Bronchial epithelial cell (primary cell): ENCODE results near the gene C1QTNF3. TPM values are rescaled to one million over a fixed set of nuclear protein-coding genes. Genes with fewer than 3 reads are reported as not detected.

Experiments used
- DNase-seq: peaks from one replicate; pipeline ENCODE4 v3.0.0-alpha.2; 2010; ENCODE audit warnings: low read depth
- FAIRE-seq: peaks from 2 replicates; lab custom pipeline; 2011; peaks lifted over from hg19 to GRCh38; lab: Jason Lieb, UNC
- H3K27me3 ChIP-seq: 2 replicates; pipeline ENCODE4 v1.5.1; 2011; ENCODE audit warnings: low read length; ENCODE audit not compliant: control insufficient read depth, insufficient read depth
- H3K36me3 ChIP-seq: 2 replicates; pipeline ENCODE4 v1.5.1; 2011; ENCODE audit warnings: low read length; ENCODE audit not compliant: control insufficient read depth, insufficient read depth
- H3K4me3 ChIP-seq: 2 replicates; pipeline ENCODE4 v1.5.1; 2011; ENCODE audit warnings: mild to moderate bottlenecking, low read depth, low read length, control low read depth
- CTCF ChIP-seq: IDR thresholded peaks from 2 replicates; pipeline ENCODE4 v1.5.1; 2011; ENCODE audit warnings: mild to moderate bottlenecking, moderate library complexity, low read length, control low read depth, inconsistent platforms; ENCODE audit not compliant: insufficient read depth, severe bottlenecking
- total RNA-seq: library from RNA; depleted of rRNA; stranded (reverse); fragments of >200 nt; gene quantifications from 2 replicates; pipeline ENCODE4 v1.2.1, GENCODE V29; 2014

C1QTNF3 gene
- total RNA-seq, 1 donor from 2014 or later: 0.26 TPM

GRCh38 chr5:34028349-34028748, 14.7 kb downstream of the C1QTNF3 start:
- DNase-seq (no peak), FAIRE-seq (no peak)
- TF ChIP-seq CTCF: no peak
- Histone ChIP-seq H3K36me3 (no peaks in the 10 kb centered on the region), H3K4me3 (no peak overlapping the region), H3K27me3 (no peaks in the 10 kb centered on the region)

- Histone ChIP-seq H3K4me3 (no peak overlapping the region), H3K27me3 (no peaks in the 10 kb centered on the region), H3K36me3 (no peaks in the 10 kb centered on the region)
- no peak for TF ChIP-seq CTCF
- DNase-seq (no peak), FAIRE-seq (no peak)
These were observed 16.8 kb downstream of the C1QTNF3 start for GRCh38 chr5:34026089-34026761.

GRCh38 chr5:34022121-34022705, 20.8 kb downstream of the C1QTNF3 start:
- H3K27me3 ChIP-seq: no peaks in the 10 kb centered on the region
- DNase-seq (peak; percentile 42), FAIRE-seq (no peak)
- no peak for TF ChIP-seq CTCF
- no peak overlapping the region for H3K4me3 ChIP-seq
- H3K36me3 ChIP-seq: no peaks in the 10 kb centered on the region

- Histone ChIP-seq H3K27me3 (no peaks in the 10 kb centered on the region), H3K4me3 (no peak overlapping the region), H3K36me3 (no peaks in the 10 kb centered on the region)
- no peak for FAIRE-seq
- TF ChIP-seq CTCF: no peak
- peak; percentile 52 for DNase-seq
These were observed 21.7 kb downstream of the C1QTNF3 start for GRCh38 chr5:34021334-34021733.

GRCh38 chr5:34020726-34021125, 22.3 kb downstream of the C1QTNF3 start:
- no peaks in the 10 kb centered on the region for H3K36me3 ChIP-seq
- no peaks in the 10 kb centered on the region for H3K27me3 ChIP-seq
- FAIRE-seq (no peak), DNase-seq (no peak)
- TF ChIP-seq CTCF: no peak
- no peak overlapping the region for H3K4me3 ChIP-seq
